HL-60 (cell line): ENCODE measurements around the gene ADAM23.

Experiments
- TF ChIP-seq, protein P1 (sequence below): IDR thresholded peaks from one replicate; pipeline ENCODE4 v1.5.1; 2011; ENCODE audit warnings: low read length, control low read depth, inconsistent platforms; ENCODE audit not compliant: insufficient read depth
- TF ChIP-seq, protein P2 (sequence below): IDR thresholded peaks from 2 replicates; pipeline ENCODE4 v1.6.1; 2012; ENCODE audit warnings: low read depth; ENCODE audit not compliant: insufficient replicate concordance

DNA sequence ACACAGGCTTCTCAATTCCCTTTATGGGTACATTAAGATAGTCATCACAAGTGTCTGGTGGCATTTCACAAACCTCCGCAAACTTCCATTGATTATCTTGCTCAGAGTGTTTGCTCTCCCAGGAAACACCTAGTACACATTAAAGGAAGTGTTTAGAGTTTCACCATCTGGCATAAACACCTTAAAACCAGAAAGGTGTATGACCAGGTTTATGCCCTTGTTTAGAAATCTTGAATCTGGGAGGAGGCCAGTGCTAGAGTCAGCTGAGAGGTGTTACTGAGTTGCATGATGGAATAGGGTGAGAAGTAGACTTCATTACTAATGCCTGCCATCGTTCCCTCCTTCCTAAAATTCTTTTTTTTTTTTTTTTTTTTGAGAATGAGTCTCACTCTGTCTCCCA, 120.0 kb downstream of the ADAM23 start:
- TF ChIP-seq, protein P1, sequence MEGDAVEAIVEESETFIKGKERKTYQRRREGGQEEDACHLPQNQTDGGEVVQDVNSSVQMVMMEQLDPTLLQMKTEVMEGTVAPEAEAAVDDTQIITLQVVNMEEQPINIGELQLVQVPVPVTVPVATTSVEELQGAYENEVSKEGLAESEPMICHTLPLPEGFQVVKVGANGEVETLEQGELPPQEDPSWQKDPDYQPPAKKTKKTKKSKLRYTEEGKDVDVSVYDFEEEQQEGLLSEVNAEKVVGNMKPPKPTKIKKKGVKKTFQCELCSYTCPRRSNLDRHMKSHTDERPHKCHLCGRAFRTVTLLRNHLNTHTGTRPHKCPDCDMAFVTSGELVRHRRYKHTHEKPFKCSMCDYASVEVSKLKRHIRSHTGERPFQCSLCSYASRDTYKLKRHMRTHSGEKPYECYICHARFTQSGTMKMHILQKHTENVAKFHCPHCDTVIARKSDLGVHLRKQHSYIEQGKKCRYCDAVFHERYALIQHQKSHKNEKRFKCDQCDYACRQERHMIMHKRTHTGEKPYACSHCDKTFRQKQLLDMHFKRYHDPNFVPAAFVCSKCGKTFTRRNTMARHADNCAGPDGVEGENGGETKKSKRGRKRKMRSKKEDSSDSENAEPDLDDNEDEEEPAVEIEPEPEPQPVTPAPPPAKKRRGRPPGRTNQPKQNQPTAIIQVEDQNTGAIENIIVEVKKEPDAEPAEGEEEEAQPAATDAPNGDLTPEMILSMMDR: no peak
- TF ChIP-seq, protein P2, sequence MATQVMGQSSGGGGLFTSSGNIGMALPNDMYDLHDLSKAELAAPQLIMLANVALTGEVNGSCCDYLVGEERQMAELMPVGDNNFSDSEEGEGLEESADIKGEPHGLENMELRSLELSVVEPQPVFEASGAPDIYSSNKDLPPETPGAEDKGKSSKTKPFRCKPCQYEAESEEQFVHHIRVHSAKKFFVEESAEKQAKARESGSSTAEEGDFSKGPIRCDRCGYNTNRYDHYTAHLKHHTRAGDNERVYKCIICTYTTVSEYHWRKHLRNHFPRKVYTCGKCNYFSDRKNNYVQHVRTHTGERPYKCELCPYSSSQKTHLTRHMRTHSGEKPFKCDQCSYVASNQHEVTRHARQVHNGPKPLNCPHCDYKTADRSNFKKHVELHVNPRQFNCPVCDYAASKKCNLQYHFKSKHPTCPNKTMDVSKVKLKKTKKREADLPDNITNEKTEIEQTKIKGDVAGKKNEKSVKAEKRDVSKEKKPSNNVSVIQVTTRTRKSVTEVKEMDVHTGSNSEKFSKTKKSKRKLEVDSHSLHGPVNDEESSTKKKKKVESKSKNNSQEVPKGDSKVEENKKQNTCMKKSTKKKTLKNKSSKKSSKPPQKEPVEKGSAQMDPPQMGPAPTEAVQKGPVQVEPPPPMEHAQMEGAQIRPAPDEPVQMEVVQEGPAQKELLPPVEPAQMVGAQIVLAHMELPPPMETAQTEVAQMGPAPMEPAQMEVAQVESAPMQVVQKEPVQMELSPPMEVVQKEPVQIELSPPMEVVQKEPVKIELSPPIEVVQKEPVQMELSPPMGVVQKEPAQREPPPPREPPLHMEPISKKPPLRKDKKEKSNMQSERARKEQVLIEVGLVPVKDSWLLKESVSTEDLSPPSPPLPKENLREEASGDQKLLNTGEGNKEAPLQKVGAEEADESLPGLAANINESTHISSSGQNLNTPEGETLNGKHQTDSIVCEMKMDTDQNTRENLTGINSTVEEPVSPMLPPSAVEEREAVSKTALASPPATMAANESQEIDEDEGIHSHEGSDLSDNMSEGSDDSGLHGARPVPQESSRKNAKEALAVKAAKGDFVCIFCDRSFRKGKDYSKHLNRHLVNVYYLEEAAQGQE: no peak
